Vagina (tissue), 2 donors: ENCODE results near the gene NOTO. TPM values are rescaled to one million over a fixed set of nuclear protein-coding genes. Genes with fewer than 3 reads are reported as not detected.

Source experiments
- DNase-seq, 2 donors: peaks; one replicate each; pipeline ENCODE4 v3.0.0-alpha.2; 2017; ENCODE audit errors: extremely low spot score in 2 of 2
- H3K27ac ChIP-seq: fragments of 200-600 bp; sonication (generic); one replicate; pipeline ENCODE4 v1.5.1; 2019
- H3K27me3 ChIP-seq: fragments of 200-600 bp; sonication (generic); one replicate; pipeline ENCODE4 v1.5.1; 2019
- H3K36me3 ChIP-seq, 2 donors: fragments of 200-600 bp; sonication (generic); one replicate each; pipeline ENCODE4 v1.5.1; 2017 to 2019
- H3K4me1 ChIP-seq: fragments of 200-600 bp; sonication (generic); one replicate; pipeline ENCODE4 v1.5.1; 2019
- H3K4me3 ChIP-seq, 2 donors: fragments of 200-600 bp; sonication (generic); 1 replicate in 1 of 2; 2 replicates in 1 of 2; pipeline ENCODE4 v1.5.1; 2016 to 2019
- H3K9me3 ChIP-seq: fragments of 200-600 bp; sonication (generic); one replicate; pipeline ENCODE4 v1.5.1; 2019
- POLR2A ChIP-seq, 2 donors: fragments of 450-650 bp; IDR thresholded peaks; one replicate each; pipeline ENCODE4 v1.6.1; 2017; ENCODE audit warnings: antibody characterized with exemption in 2 of 2, mild to moderate bottlenecking in 2 of 2, moderate library complexity in 2 of 2
- POLR2AphosphoS5 ChIP-seq, 2 donors: sonication (generic); formaldehyde crosslinking; IDR thresholded peaks; one replicate each; pipeline ENCODE4 v1.9.0; 2017; ENCODE audit warnings: antibody characterized with exemption in 2 of 2, mild to moderate bottlenecking in 2 of 2, low read depth in 1 of 2; ENCODE audit not compliant: insufficient read depth in 1 of 2
- intact Hi-C: fragments of 100-400 bp; cut with DNase I; formaldehyde crosslinking; loops from one replicate; pipeline ENCODE4 v1.15.1; 2023
- total RNA-seq: library from RNA; depleted of rRNA; stranded (reverse); fragments of >200 nt; gene quantifications from one replicate; pipeline ENCODE4 v1.2.3, GENCODE V29; 2016
- TF ChIP-seq, protein P1 (sequence below), 3 experiments: fragments of 450-650 bp in 2 of 3; fragments of 200-600 bp in 1 of 3; sonication (generic) in 1 of 3; IDR thresholded peaks; one replicate each; pipeline ENCODE4 v1.5.1; 2017 to 2019; ENCODE audit warnings: antibody characterized with exemption in 3 of 3, mild to moderate bottlenecking in 2 of 3, moderate library complexity in 2 of 3

Gene NOTO
- total RNA-seq, 1 donor from 2014 or later, result not detected

DNA sequence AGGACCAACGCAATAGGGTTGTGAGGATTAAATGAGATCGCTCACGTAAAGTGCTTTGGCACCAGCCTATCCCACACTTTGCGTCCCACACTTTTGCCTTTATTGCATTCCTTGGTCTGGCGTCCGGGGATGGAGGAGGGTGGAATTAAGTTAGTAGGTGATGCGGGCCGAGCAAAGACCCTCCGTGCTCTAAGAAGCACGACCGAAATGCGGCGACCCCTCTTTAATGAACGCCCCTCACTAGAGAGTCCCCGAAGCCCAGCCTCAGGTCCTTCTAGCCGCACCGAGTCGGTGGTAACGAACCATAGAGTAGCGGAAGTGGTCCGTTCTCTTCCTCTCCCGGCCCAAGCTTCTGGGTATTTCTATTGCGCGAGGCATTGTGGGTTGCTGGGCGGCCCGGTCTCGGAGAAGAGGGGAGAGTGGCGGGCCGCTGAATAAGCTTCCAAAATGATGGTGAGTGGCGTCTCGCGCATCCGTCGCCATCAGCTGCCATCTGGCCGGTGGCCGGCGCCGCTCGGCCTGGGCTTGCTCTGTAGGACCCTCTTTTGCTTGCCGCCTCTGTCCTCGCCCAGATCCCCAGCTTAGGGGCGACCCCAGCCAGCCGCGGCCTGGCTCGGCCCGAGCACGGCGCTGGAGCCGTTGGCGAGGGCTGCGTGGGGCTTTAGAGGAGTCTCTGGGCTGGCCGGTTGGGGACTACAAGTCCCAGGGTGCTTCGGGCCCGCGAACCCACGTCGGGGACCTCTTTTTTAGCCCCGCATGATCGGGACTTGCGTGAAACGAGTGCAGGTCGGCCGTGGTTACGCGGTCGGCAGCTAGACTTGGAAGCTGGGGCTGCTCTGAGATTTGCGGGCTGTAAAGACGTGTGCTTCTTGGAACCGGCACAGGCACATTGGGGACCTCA, 31.8 kb downstream of the NOTO start, which contains the start of gene CCT7:
CCT7 (plus strand) TSS at position 377 of the 901 bp plus-strand sequence; CDS start at position 448, 71 bp downstream.
- TF ChIP-seq, protein P1, sequence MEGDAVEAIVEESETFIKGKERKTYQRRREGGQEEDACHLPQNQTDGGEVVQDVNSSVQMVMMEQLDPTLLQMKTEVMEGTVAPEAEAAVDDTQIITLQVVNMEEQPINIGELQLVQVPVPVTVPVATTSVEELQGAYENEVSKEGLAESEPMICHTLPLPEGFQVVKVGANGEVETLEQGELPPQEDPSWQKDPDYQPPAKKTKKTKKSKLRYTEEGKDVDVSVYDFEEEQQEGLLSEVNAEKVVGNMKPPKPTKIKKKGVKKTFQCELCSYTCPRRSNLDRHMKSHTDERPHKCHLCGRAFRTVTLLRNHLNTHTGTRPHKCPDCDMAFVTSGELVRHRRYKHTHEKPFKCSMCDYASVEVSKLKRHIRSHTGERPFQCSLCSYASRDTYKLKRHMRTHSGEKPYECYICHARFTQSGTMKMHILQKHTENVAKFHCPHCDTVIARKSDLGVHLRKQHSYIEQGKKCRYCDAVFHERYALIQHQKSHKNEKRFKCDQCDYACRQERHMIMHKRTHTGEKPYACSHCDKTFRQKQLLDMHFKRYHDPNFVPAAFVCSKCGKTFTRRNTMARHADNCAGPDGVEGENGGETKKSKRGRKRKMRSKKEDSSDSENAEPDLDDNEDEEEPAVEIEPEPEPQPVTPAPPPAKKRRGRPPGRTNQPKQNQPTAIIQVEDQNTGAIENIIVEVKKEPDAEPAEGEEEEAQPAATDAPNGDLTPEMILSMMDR (IDR thresholded peaks at IDR 0.05), result no peak
- TF ChIP-seq POLR2A (IDR thresholded peaks at IDR 0.05), result peak in 1 of 2 donors; percentile 61
- peak; percentile 95 for TF ChIP-seq POLR2AphosphoS5 (IDR thresholded peaks at IDR 0.05; ENCODE audit: insufficient read depth in 1 of 2, low read depth in 1 of 2)

DNA sequence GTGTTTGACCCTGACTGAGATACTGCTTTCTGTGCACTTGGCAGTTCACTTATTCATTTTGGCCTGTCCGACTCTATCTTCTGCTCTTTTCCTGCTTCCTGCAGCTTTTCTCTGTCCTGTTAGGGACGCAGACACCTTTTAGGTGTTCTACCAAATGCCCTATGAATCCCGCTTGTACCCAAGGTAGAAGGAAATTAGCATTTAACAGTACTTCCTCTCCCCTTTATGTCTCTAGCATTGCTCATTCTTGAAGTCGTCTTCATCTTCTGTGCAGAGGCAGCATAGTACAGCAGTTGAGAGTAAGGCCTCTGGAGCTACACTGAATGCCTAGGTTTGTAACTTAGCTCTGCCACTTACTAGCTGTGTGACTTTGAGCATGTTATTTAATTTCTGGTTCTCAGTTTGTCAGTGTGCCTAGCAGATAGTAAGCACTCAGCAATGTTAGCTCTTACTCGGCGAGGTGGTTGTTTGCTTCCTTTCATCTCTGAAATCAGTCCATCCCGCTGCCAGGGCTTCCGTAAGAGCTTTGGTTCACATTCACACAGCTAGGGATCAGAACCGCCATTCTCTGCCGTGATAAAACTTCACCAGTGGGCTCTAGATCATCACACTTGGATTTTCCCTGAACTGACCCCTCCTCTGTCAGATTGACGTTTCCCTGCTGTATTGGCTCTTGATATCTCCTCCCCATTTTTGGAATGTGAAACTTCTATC, 33.1 kb downstream of the NOTO start:
- Histone ChIP-seq H3K4me1 (peaks cover 60% of the 10 kb centered on the region), H3K27me3 (no peaks in the 10 kb centered on the region), H3K27ac (peak overlapping the region; percentile 95), H3K36me3 (peaks cover 0 to 10% of the 10 kb centered on the region in 2 donors), H3K4me3 (peak overlapping the region; percentile 73 to 83), H3K9me3 (no peaks in the 10 kb centered on the region)
- DNase-seq, result no peak
- TF ChIP-seq POLR2A (IDR thresholded peaks at IDR 0.05), result no peak
- TF ChIP-seq, protein P1 (IDR thresholded peaks at IDR 0.05), result no peak
- no peak for TF ChIP-seq POLR2AphosphoS5 (IDR thresholded peaks at IDR 0.05; ENCODE audit: insufficient read depth in 1 of 2, low read depth in 1 of 2)
- intact Hi-C loops, result no loop called here

More for the DNA sequence above, 31.8 kb downstream of the NOTO start, which contains the start of gene CCT7:
- Histone ChIP-seq H3K27ac (peak within 1 kb of the TSS; percentile 95), H3K27me3 (no peaks in the 10 kb centered on the region), H3K36me3 (peaks cover 0 to 4% of the 10 kb centered on the region in 2 donors), H3K4me1 (peaks cover 49% of the 10 kb centered on the region), H3K4me3 (peak within 1 kb of the TSS; percentile 73 to 83), H3K9me3 (no peaks in the 10 kb centered on the region)
- intact Hi-C loops, result no loop called here
- DNase-seq, result peak in 1 of 2 donors; percentile 93

DNA sequence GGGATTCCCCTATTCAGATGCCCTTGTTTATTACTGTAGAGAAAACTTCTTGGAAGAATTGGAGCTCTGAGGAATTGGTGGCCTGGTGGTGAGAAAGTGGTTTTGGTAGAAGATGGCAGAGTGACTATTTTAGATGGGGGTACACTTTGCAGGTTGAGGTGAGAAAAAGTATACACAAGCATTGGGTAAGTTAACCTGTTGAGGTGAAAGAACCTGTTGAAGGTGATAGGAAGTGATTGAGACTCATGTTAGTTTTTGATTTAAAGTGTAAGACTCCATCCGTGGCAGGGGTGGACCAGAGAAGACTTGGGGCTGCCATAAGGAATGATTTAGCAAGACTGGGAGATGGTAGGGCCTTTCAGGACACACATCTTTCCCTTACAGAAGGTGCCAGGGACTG, 34.8 kb downstream of the NOTO start:
- intact Hi-C loops, result no loop called here
- Histone ChIP-seq H3K27ac (no peak overlapping the region), H3K4me3 (no peak overlapping the region), H3K36me3 (peaks cover 0 to 12% of the 10 kb centered on the region in 2 donors), H3K27me3 (no peaks in the 10 kb centered on the region), H3K4me1 (peaks cover 58% of the 10 kb centered on the region), H3K9me3 (no peaks in the 10 kb centered on the region)
- no peak for TF ChIP-seq POLR2AphosphoS5 (IDR thresholded peaks at IDR 0.05; ENCODE audit: insufficient read depth in 1 of 2, low read depth in 1 of 2)
- TF ChIP-seq, protein P1 (IDR thresholded peaks at IDR 0.05), result no peak
- no peak for TF ChIP-seq POLR2A (IDR thresholded peaks at IDR 0.05)
- no peak for DNase-seq

DNA sequence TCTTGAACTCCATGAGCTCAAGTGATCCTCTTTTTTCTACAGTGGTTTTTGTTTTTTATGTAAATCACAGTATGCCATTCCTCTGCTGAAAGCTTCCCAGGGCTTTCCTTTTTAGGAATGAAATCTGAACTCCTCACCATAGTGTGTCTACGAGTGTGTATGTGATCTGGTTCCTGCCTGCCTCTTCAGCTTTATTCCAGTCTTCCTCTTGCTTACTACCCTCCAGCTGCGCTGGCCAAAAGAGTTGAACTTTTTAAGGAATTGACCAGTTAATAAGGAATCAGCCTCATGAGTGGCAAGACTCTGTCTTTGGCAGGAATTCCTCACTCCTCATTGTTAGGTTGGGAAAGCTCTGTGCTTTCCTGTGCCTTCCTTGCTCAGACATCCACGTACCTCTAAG, 35.8 kb downstream of the NOTO start:
- TF ChIP-seq POLR2AphosphoS5 (IDR thresholded peaks at IDR 0.05; ENCODE audit: insufficient read depth in 1 of 2, low read depth in 1 of 2) (no peak), POLR2A (IDR thresholded peaks at IDR 0.05) (no peak)
- TF ChIP-seq, protein P1 (IDR thresholded peaks at IDR 0.05), result no peak
- H3K4me3 ChIP-seq, result no peak overlapping the region
- no peaks in the 10 kb centered on the region for H3K27me3 ChIP-seq
- H3K27ac ChIP-seq, result no peak overlapping the region
- H3K9me3 ChIP-seq, result no peaks in the 10 kb centered on the region
- H3K4me1 ChIP-seq, result peaks cover 52% of the 10 kb centered on the region
- H3K36me3 ChIP-seq, result peaks cover 0 to 22% of the 10 kb centered on the region in 2 donors
- intact Hi-C loops, result no loop called here
- no peak for DNase-seq
